Activated CD8-positive, alpha-beta memory T cell treated with anti-CD3 and anti-CD28 coated beads, Interleukin-2, amount 50 U/mL, for 4 hours (primary cell): ENCODE data around the gene AMFR.
"Not testable (repeated sequence)": the region's sequence is repeated elsewhere in the genome, so short reads cannot be mapped to it uniquely, and the experiment has no call there.

Experiments
- DNase-seq: peaks from one replicate; pipeline ENCODE4 v3.0.0-alpha.2; 2020

AMFR gene

DNA sequence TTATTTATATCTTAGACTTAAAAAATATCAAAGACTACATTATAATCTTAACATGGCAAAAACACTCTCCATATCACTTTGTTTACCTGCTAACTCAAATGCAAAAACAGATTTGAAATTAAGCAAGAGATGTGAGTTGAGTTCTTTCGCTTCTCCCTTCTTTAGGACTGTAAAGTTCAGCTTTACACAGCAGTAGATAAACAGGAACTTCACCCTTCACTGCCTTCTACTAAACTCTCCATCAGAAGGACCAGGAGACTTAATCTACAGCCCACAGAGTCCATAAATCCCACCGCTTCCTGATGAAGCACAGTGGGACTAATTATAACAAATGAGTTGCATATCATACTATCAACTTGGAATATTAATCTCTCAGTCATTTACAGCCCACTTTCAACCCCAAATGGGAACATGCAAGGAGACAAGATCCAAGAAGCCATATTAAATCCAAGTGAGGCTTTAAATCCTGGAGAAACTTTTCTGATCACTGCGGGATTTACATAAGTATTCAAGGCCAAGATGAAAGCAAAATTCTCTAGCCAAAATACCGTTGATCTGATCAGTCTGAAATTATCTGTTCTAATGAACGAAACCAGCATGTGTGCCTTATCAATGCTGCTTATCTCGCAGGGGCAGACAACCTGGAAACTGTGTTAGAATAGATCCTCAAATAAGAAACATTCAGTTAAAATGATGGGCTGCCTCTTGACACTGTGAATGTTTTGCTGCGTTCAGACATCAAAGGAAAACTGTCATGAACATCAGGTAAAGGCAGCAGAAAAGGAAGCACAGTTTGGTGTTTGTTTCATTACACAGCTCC lies 1.6 kb downstream of the AMFR start:
- DNase-seq, result no peak

GRCh38 chr16:56422896-56423441 lies 2.4 kb downstream of the AMFR start:
- no peak for DNase-seq

- no peak for DNase-seq
Measured at GRCh38 chr16:56421976-56422669, 3.2 kb downstream of the AMFR start.

DNA sequence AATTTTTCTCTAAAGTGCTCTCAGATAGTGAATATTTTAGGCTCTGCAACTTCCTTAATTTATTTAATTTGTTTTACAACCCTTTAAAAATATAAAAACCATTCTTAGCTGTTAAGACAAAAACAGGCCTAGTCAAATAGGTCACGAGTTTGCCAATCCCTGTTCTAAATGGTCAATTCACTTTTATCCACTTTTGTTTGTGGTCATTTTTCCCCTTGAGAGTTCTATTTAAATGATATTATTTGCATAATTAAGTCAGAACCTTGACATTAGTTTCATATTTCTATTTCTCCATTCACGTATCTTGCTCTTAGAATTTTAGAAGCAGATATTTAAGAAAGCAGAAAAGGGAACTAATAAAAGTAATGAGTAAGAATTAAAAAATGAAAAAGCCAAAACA lies 4.0 kb downstream of the AMFR start:
- no peak for DNase-seq

GRCh38 chr16:56420613-56421012 lies 4.7 kb downstream of the AMFR start:
- no peak for DNase-seq

GRCh38 chr16:56419740-56420548 lies 5.4 kb downstream of the AMFR start:
- no peak for DNase-seq

DNA sequence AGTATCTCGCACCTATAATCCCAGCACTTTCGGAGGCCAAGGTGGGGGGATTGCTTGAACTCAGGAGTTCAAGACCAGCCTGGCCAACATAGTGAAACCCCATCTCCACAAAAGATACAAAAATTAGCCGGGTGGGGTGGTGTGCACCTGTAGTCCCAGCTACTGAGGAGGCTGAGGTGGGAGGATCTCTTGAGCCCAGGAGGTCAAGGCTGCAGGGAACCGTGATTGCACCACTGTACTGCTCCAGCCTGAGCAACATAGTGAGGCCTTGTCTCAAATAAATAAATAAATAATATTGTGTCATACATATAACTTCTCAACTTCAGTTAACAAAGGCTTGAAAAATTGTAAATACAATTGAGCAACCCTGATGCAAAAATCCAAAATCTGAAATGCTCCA lies 8.2 kb downstream of the AMFR start:
- no peak for DNase-seq

DNA sequence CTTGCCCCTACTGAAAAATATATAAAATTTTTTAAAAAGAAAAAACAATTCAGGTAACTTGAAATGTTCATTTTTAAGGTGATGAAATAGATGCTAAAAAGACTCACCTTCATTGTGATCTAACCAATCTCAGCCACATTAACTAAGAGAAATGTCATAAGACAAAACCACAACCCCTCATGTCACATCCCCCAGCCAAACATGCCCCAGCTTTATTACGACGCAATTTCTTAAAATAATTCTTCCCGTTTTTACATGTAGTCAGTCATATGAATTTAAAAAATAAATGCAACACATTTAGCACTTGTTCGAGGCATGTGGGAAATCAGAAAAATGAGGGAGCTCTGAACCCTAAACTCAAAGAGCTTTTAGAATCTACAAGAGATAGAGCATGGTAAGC lies 9.5 kb downstream of the AMFR start:
- no peak for DNase-seq

- no peak for DNase-seq
Measured at GRCh38 chr16:56414366-56414765, 11.0 kb downstream of the AMFR start.

GRCh38 chr16:56413381-56413780 lies 12.0 kb downstream of the AMFR start:
- DNase-seq, result no peak

GRCh38 chr16:56411624-56412023 lies 13.7 kb downstream of the AMFR start:
- DNase-seq, result no peak

- no peak for DNase-seq
Measured at GRCh38 chr16:56411123-56411522, 14.2 kb downstream of the AMFR start.

DNA sequence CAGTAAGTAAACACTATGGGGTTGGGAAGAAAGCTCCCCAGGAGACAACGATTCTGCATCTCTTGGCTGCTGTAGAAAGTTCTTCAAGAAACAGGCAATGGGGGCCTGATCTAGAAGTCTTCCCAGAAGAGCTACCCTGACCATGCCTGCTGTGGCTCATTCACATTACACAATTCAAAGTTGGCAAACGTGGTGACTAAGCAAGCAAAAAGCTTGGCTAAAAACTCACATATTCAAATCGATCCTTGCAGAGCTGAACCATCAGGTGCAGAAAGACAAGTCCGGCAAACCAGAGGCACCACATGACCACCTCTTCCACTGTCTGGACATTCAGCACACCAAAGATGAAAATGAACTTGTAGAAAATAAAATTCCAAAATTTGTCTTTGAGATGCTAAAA lies 16.1 kb downstream of the AMFR start:
- no peak for DNase-seq

- no peak for DNase-seq
Measured at GRCh38 chr16:56408379-56409098, 16.8 kb downstream of the AMFR start.

DNA sequence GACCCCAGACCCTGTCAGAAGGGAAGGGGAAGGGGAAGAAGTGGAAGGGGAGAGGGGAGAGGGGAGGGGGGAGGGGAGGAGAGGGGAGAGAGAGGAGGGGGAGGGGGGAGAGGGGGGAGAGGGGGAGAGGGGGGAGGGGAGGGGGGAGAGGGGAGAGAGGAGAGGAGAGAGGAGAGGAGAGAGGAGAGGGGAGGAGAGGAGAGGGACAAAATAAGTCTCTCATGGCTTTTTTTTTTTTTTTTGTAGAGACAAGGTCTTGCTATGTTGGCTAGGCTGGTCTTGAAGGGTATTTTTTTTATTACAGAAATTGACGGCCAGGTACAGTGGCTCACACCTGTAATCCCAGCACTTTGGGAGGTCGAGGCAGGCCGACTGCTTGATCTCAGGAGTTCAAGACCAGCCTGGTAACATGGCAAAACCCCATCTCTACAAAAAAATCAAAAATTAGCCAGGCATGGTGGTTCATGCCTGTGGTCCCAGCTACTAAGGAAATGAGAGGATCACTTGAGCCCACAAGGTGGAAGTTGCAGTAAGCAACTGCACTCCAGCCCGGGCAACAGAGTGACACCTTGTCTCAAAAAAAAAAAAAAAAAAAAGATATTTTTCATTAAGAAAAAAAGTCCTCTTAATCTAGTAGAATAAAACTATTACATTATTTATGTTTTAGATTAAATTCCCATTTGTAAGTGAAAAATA lies 19.2 kb downstream of the AMFR start:
- no peak for DNase-seq

DNA sequence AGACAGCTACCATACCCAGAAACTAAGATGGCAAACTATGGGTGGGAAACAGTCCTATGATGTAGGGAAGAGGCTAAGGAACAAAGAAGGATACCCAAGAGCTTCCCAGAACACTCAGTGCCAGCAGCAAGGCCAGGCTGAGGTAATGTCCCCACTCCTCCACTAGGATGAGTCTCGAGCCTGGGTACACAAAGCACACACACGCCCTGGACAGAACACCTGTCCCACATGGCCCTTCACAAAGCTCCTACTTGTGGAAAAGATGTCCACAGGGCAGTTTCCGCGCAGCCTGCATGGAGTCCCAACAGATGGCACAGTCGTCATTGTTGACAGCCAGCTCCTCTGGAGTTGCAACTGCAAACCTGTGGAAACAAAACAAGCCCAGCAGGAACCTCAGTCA lies 23.9 kb downstream of the AMFR start:
- no peak for DNase-seq

GRCh38 chr16:56400458-56400857 lies 24.9 kb downstream of the AMFR start:
- DNase-seq, result no peak

- no peak for DNase-seq
Measured at GRCh38 chr16:56399486-56399885, 25.9 kb downstream of the AMFR start.

GRCh38 chr16:56399047-56399446 lies 26.3 kb downstream of the AMFR start:
- no peak for DNase-seq

- DNase-seq, result not testable (repeated sequence)
Measured at GRCh38 chr16:56396724-56397123, 28.6 kb downstream of the AMFR start.

- no peak for DNase-seq
Measured at GRCh38 chr16:56389554-56389953, 35.8 kb downstream of the AMFR start.

GRCh38 chr16:56388209-56388608 lies 37.1 kb downstream of the AMFR start:
- DNase-seq, result no peak
